Measurements from ENCODE around the gene NANOS3.

- TF ChIP-seq, protein P1, sequence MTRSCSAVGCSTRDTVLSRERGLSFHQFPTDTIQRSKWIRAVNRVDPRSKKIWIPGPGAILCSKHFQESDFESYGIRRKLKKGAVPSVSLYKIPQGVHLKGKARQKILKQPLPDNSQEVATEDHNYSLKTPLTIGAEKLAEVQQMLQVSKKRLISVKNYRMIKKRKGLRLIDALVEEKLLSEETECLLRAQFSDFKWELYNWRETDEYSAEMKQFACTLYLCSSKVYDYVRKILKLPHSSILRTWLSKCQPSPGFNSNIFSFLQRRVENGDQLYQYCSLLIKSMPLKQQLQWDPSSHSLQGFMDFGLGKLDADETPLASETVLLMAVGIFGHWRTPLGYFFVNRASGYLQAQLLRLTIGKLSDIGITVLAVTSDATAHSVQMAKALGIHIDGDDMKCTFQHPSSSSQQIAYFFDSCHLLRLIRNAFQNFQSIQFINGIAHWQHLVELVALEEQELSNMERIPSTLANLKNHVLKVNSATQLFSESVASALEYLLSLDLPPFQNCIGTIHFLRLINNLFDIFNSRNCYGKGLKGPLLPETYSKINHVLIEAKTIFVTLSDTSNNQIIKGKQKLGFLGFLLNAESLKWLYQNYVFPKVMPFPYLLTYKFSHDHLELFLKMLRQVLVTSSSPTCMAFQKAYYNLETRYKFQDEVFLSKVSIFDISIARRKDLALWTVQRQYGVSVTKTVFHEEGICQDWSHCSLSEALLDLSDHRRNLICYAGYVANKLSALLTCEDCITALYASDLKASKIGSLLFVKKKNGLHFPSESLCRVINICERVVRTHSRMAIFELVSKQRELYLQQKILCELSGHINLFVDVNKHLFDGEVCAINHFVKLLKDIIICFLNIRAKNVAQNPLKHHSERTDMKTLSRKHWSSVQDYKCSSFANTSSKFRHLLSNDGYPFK (CRISPR knock-in tag; IDR thresholded peaks at IDR 0.05; ENCODE audit: borderline replicate concordance) = no peak
- TF ChIP-seq, protein P2, sequence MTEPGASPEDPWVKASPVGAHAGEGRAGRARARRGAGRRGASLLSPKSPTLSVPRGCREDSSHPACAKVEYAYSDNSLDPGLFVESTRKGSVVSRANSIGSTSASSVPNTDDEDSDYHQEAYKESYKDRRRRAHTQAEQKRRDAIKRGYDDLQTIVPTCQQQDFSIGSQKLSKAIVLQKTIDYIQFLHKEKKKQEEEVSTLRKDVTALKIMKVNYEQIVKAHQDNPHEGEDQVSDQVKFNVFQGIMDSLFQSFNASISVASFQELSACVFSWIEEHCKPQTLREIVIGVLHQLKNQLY (CRISPR knock-in tag; IDR thresholded peaks at IDR 0.05) = no peak
- no peak for TF ChIP-seq TIGD3 (CRISPR knock-in tag; IDR thresholded peaks at IDR 0.05; ENCODE audit: borderline replicate concordance)
- no peak for TF ChIP-seq ETS1 (CRISPR knock-in tag; IDR thresholded peaks at IDR 0.05)
- no peak for TF ChIP-seq AFF4 (CRISPR knock-in tag; IDR thresholded peaks at IDR 0.05)
- no peak for TF ChIP-seq HNRNPLL (IDR thresholded peaks at IDR 0.05; ENCODE audit: low read depth, low read length, poor library complexity, severe bottlenecking)
- no peak for TF ChIP-seq CTCF (CRISPR knock-in tag; IDR thresholded peaks at IDR 0.05)
- TF ChIP-seq TAF1 (CRISPR knock-in tag; IDR thresholded peaks at IDR 0.05) = no peak
Measured at GRCh38 chr19:13896227-13896626, 19.3 kb downstream of the NANOS3 start.

All from HepG2 (cell line).